ENCODE measurements around the gene ASNSD1.

Gene ASNSD1

DNA sequence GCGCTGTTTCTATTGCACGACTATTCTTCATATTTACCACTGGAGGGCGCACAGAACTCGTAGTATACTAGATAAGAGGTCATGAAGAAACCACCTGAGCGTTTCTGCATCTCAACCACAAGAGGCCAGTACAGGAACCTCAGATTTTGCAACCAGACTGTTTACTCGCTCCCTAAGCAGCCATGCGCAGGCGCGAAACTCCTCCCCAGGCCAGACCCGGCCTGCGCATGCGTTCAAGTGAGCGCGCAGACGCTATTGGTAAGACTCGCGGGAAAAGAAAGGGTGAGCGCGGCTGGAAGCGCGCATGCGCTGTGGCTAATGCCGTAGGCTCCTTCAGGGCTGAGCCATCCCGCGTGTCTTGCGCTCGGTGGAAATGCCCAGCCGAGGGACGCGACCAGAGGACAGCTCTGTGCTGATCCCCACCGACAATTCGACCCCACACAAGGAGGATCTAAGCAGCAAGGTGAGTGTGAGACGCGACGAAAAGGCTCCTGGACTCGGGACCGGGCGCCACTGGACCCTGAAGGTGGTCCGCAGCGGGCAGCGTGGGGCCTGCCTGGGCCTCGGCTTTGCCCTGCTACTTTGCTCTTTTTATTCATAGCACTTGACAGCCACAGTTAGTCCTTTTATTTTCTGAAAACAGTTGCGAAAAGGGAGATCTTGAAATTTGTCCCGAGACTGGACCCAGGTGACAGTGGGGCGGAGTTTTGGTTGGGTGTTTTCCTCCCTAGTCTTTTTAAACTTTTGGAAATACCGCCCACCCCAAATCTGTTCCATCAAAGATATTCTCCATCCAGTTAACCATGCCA lies at the start of gene ASNSD1:
Gene ASNSD1, plus strand, starts transcription at position 312 of the 809 bp plus-strand sequence. CDS start 4,674 bp downstream, outside the sequence.
- peak; percentile 99 to 100 for DNase-seq

DNA sequence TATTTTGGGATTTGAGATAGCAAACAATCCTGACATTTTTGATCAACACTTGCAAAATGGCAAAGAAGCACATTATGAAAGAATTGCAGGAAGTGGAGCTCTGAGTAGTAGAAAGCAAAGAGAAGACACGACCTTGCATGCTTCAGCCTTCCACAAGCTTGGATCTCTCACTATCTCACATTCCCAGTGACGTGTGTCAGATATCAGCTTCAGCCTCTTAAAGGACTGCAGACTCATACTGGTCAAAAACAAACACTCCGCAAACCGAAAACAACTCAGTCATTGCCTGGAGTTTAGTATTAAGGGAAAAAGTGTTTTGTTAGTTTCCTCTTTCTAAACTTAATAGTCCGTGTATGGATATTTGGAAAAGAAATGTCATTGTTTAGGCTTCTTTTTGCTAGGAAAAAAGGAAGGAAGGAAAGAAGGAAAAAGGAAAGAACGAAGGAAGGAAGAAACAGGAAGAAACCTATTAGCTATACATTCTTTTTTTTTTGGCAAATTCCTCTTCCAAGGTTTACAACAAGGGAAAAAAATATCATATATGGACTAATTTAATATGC lies 48.1 kb upstream of the ASNSD1 start:
- DNase-seq: peak in 1 of 2 donors; percentile 7

GRCh38 chr2:189613650-189614420 lies 47.4 kb upstream of the ASNSD1 start:
- no peak for DNase-seq

DNA sequence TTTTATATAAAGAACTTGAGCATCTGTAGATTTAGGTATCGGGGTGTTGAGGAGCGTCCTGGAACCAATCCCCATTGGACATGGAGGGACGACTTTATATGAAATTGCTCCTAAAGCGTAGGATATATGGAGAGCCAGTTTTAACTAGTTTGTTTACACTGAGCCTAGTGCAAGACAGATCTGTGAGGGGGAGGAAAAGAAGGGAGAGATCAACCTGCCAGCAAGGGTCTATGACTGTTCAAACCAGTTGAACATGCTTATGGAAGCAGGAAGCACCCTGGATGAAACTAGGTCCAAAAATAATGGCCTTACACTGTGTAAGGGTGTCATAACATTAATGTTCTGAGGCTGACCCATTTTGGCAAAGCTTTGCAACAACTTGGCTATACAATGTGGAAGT lies 46.7 kb upstream of the ASNSD1 start:
- DNase-seq: no peak

DNA sequence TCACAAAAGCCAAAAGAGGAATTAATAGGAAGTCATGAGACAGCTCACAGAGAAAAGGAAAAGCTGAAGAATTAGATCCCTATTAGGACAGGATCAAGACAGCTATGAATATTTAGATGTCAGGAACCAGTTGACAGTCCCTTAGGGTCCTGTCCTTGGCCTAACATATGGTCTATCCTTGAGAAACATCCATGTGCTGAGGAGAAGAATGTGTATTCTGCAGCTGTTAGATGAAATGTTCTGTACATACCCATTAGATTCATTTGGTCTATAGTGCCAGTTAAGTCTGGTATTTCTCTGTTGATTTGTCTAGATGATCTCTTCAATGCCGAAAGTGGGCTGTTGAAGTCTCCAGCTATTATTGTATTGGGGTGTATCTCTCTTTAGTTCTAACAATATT lies 43.1 kb upstream of the ASNSD1 start:
- DNase-seq: no peak

- DNase-seq: no peak
Observed at GRCh38 chr2:189621781-189622180, 39.5 kb upstream of the ASNSD1 start.

DNA sequence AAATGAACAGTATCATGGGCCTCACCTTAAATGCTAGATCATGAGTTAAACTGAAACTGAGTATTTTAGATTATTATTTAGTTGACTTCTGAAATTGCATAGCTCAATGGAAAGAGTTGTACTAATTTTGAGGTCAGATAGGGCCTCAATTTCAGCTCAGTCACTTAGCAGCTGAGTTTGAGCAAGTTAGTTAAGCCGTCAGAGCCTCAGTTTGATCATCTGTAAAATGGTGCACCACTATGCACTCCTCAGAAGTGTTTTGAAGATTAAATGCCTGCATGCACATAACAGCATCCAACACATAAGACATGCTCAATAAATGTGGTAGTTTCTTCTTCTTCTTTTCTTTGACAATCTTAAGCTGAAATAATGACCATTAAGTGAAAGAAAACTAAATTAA lies 38.2 kb upstream of the ASNSD1 start:
- no peak for DNase-seq

DNA sequence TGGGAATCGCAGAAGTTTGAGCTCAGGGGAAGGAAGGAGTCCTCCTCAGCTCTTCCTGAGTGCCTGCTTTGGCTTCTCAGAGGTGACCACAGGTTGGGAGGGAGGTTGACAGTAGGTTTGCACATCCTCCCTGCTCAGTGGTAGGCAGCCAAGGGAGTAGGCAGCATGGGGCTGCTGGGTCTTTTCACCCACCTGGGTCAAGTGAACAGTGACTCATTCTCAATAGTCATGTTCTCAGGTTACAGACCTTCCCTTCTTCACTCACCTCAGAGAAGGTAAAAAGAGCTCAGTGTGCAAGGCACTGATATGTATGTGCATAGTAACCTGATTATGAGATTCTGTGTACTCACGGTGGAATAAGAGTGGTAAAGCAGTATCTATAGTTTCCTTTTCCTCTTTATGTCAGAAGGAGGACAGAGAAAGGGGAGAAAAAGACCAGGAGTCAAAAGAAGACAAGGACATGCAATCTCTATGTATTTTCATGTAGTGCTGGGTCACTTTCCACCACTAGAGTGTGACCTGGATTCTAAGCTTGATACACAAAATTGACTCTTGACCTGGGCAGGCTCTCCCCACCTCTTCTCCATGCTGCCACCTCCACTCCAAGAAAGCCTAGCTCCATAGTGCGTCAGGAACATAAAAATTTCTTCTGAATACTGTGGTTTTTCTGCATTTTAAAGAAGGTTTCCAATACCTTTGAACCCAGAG lies 36.5 kb upstream of the ASNSD1 start:
- DNase-seq: no peak

DNA sequence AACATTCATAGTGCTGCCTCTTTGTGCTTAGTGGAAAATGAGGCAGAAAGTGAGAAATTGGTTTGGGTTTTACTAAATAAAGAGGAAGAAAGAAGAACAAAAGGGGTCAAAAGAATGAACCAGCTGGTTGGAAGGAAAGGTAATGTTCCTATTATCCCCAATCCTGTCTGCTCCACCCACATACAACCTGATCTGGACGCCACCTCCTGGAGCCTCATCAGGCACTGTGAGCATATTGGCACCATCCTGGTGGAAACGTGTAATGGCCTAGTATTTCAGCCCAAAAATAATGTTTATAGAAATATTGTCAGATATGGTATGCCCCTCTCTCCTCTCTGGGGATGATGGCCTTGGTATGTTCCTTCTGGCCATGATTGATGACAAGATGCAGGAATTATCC lies 35.6 kb upstream of the ASNSD1 start:
- DNase-seq: no peak

DNA sequence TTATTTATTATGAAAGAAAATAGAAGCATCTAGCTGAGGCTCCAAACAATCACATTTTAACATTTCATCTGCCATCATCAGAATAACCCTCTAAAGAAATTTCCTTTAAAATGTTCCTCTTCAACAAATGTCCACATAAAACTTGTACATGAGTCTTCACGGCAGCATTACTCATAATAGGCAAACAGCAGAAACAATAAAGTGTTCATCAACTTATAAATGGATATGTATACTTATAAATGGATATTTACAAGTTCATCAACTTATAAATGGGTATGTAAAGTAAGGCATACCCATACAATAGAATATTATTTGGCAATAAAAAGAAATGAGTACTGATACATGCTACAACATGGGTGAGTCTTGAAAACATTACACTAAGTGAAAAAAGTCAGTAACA lies 33.5 kb upstream of the ASNSD1 start:
- no peak for DNase-seq

GRCh38 chr2:189628817-189629530 lies 32.3 kb upstream of the ASNSD1 start:
- no peak for DNase-seq

DNA sequence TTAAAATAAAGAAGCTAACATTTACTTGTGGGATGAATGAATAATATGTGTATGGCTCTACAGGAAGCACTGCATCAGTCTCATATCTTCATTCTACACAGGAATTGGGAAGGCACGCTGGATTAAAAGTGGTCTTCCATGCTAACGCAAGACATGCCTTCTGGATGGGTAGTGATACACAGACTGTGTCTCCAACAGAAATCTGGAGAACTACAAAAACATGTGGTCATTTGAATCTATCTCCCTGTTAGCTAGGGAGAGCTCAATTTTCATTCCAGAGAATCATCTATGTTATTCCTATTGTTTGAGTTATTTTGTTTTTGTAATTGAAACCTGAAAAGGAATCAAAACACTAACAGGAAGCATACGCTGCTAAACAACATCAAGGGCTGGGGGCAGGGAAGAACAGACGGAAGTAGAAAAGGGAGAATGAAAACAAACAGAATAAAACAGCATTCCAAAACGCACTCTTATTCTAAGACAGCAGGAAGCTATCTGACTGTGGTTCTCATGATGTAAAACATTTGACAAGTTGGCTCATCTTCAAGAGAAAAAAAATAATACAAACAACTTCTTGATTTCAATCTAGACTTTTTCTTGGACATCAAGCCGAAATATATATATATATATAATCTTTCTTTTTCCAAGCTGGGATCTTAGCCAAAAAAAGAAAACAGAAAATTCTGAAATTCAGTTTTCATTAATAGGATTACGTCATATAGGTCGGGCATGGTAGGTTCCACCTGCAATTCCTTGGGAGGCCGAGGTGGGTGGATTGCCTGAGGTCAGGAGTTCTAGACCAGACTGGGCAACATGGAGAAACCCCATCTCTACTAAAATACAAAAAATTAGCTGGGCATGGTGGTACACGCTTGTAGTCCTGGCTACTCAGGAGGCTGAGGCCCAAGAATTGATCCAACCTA lies 31.5 kb upstream of the ASNSD1 start:
- no peak for DNase-seq

DNA sequence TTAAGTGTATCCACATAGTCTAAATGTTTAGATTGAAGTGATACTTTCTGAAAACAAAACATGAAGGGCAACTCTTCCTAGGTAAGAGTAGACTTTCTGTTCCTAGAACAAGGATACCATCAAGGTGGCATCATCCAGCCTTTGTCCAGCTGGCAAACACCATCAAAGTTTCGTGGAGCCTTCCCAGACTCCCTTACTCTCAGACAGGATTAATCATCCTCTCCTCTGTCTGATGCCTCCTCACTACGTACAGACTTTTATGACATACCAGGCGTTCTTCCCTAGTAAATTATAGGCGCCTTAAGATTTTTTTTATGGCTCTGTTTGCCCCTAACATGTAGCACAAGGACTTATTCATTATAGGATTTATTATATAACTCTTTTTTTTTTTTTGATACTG lies 29.4 kb upstream of the ASNSD1 start:
- DNase-seq: no peak

DNA sequence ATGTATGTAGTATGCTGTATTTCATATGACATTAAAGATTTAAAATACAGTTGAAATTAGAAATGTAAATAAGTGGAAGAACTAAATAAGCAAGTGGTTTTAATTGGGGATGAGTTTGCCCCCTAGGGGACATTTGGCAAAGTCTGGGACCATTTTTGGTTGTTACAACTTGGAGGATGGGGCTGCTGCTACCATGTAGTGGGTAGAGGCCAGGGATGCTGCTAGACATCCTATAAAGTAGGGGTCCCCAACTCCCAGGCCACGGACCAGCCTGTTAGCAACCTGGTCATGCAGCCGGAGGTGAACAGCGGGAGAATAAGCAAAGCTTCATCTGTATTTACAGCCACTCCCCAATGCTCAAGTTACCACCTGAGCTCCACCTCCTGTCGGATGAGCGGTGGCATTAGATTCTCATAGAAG lies 27.9 kb upstream of the ASNSD1 start:
- peak in 1 of 2 donors; percentile 44 for DNase-seq

DNA sequence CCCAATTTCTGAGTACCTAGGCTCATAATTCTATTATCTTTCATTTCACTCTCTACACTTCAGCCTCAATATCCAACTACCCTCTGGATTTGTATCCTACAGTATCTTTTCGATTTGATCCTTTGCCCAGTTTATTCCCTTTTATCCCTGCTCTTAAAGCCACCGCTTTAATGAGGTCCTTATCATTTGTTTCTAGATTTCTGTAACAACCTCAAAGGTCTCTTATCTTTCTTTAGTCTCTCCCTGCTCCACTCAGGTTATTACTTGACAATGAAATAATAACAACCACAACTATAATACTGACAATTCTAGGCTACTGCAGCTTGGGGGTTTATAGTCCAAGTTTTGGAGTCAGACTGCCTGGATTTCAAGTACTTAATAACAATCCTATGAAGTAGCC lies 25.9 kb upstream of the ASNSD1 start:
- DNase-seq: no peak

GRCh38 chr2:189638301-189639006 lies 22.8 kb upstream of the ASNSD1 start:
- DNase-seq: no peak

- no peak for DNase-seq
Observed at GRCh38 chr2:189639007-189639609, 22.2 kb upstream of the ASNSD1 start.

- no peak for DNase-seq
Observed at GRCh38 chr2:189641002-189641401, 20.3 kb upstream of the ASNSD1 start.

DNA sequence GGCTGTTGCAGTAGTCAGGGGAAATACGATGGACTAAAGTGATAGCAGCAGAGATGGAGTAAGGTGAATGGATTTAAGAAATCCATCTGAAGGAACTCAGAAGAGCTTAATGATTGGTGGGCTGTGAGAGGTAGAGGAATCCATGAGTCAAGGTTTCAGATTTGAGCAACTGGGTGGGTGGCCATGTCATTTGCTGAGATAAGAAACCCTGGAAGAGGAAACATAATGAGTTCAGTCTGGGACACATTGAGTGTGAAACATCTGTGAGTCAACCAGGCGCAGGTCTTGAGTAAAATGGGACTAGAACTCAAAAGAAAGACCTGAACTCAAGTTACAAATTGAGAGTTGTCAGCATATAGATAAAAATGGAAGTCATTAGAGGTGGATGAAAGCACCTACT lies 19.7 kb upstream of the ASNSD1 start:
- peak; percentile 7 to 43 for DNase-seq

DNA sequence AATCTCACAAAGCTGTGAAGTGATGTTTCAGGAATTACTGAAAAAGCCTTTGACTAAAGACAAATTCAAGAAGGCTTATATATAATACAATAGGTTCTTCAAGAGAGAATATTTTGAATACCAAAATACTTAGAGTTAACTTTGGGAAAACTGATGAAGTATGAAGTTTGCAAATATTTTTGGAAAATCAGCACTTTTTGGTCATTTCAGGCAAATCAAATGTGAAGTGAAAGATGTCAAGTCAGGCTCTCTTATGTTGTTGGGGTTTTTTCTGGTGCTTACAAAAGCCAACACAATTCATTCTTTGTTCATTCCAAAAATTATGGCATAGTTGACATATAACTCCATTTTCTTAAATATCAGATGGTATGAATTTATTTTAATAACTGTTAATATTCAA lies 14.7 kb upstream of the ASNSD1 start:
- DNase-seq: no peak

Data from inflammatory macrophage treated with lipopolysaccharide for 1 hour (primary cell).